ENCODE data around the gene MCEE.

GRCh38 chr2:71150082-71150816 lies 20.2 kb upstream of the MCEE start:
- no peak for TF ChIP-seq BCL3 (IDR thresholded peaks at IDR 0.05)
- TF ChIP-seq MYC (IDR thresholded peaks at IDR 0.05; ENCODE audit: borderline replicate concordance, low read length) = no peak
- TF ChIP-seq FOSB (CRISPR knock-in tag; IDR thresholded peaks at IDR 0.05) = no peak
- TF ChIP-seq PHF8 (IDR thresholded peaks at IDR 0.05; ENCODE audit: borderline replicate concordance, low read depth) = no peak
- TF ChIP-seq SMC3 (IDR thresholded peaks at IDR 0.05) = no peak
- no peak for TF ChIP-seq FOSL2 (IDR thresholded peaks at IDR 0.05)
- no peak for TF ChIP-seq FOSL2 (CRISPR knock-in tag; IDR thresholded peaks at IDR 0.05)
- no peak for TF ChIP-seq HMGXB4 (CRISPR knock-in tag; IDR thresholded peaks at IDR 0.05; ENCODE audit: borderline replicate concordance)
- TF ChIP-seq POLR2A (IDR thresholded peaks at IDR 0.05; ENCODE audit: low read length) = no peak
- no peak for TF ChIP-seq RCOR1 (IDR thresholded peaks at IDR 0.05; ENCODE audit: low read depth, low read length)
- TF ChIP-seq CHD2 (IDR thresholded peaks at IDR 0.05; ENCODE audit: low read length, partially characterized antibody) = no peak
